HCT116 (cell line): ENCODE data around the gene PTTG1IP. TPM values are rescaled to one million over a fixed set of nuclear protein-coding genes. Genes with fewer than 3 reads are reported as not detected.

Experiments
- ATAC-seq: fragments of 200-7000 bp; cut with Tn5 transposase; 2 replicates; pipeline ENCODE4 v1.9.1; 2020; ENCODE audit warnings: mild to moderate bottlenecking, moderate library complexity
- BruUV-seq: library from RNA; stranded (reverse); fragments of 400-500 nt; replicated peaks from 2 replicates; lab custom pipeline; 2021; lab: Mats Ljungman, UMichigan
- CTCF ChIA-PET: fragments of 300-600 bp; sonication (Branson Sonifier 250); formaldehyde crosslinking; loops from one replicate; lab custom pipeline; 2021; ENCODE audit warnings: antibody characterized with exemption; lab: Charles Lee
- POLR2A ChIA-PET: fragments of 300-600, 350-600 bp; sonication (Branson Sonifier 250); formaldehyde crosslinking; loops from one replicate; lab custom pipeline; 2021; ENCODE audit warnings: antibody characterized with exemption; lab: Charles Lee
- RAD21 ChIA-PET, 2 experiments: fragments of 300-600 bp; sonication (Branson Sonifier 250); formaldehyde crosslinking; loops; one replicate each; lab custom pipeline; 2023; ENCODE audit warnings: low total read pairs in 2 of 2; ENCODE audit not compliant: uncharacterized antibody in 2 of 2, unreplicated experiment in 2 of 2, low non-redundant PET in 1 of 2; lab: Charles Lee
- DNase-seq: peaks from one replicate; pipeline ENCODE4 v3.0.0-alpha.2; 2010; ENCODE audit warnings: low read depth, low spot score
- H2AFZ ChIP-seq: fragments of 200-600 bp; shearing (Covaris generic), sonication (generic); 2 replicates; pipeline ENCODE4 v1.6.1; 2017; ENCODE audit warnings: low read depth, mixed run types, mixed read lengths, antibody characterized with exemption, low read length; ENCODE audit not compliant: poor library complexity, severe bottlenecking
- H3K27ac ChIP-seq: 2 replicates; pipeline ENCODE4 v1.5.1; 2012; ENCODE audit warnings: low read depth, low read length
- H3K27me3 ChIP-seq: fragments of 200-600 bp; sonication (generic); 2 replicates; pipeline ENCODE4 v1.6.1; 2016; ENCODE audit warnings: mixed run types, low read length, mixed read lengths; ENCODE audit not compliant: insufficient read depth
- H3K36me3 ChIP-seq, 2 experiments: fragments of 200-500 bp in 1 of 2; fragments of 200-600 bp in 1 of 2; sonication (Bioruptor generic) in 1 of 2; sonication (generic) in 1 of 2; 2 replicates each; pipeline versions ENCODE4 v1.5.1 to v1.6.1; 2014 to 2016; ENCODE audit warnings: low read length in 2 of 2, inconsistent platforms in 1 of 2, mixed read lengths in 1 of 2, mixed run types in 1 of 2; ENCODE audit not compliant: insufficient read depth in 2 of 2, control insufficient read depth in 1 of 2
- H3K4me1 ChIP-seq, 2 experiments: fragments of 200-600 bp in 1 of 2; sonication (generic) in 1 of 2; 2 replicates each; pipeline versions ENCODE4 v1.5.1 to v1.6.1; 2012 to 2017; ENCODE audit warnings: low read length in 2 of 2, inconsistent platforms in 1 of 2, mild to moderate bottlenecking in 1 of 2, mixed read lengths in 1 of 2, mixed run types in 1 of 2, moderate library complexity in 1 of 2; ENCODE audit not compliant: insufficient read depth in 2 of 2, control insufficient read depth in 1 of 2
- H3K4me2 ChIP-seq: fragments of 200-600 bp; sonication (generic); 2 replicates; pipeline ENCODE4 v1.6.1; 2017; ENCODE audit warnings: mixed run types, low read length, mixed read lengths
- H3K4me3 ChIP-seq, 2 experiments: fragments of 200-600 bp in 1 of 2; sonication (generic) in 1 of 2; replicated peaks in 1 of 2; 2 replicates each; pipeline ENCODE4 v1.5.1; 2011 to 2016; ENCODE audit warnings: low read length in 2 of 2, control low read depth in 1 of 2, low read depth in 1 of 2, mild to moderate bottlenecking in 1 of 2, mixed read lengths in 1 of 2, mixed run types in 1 of 2
- H3K79me2 ChIP-seq: fragments of 200-600 bp; sonication (generic); 2 replicates; pipeline ENCODE4 v1.6.1; 2017; ENCODE audit warnings: mild to moderate bottlenecking, mixed run types, low read length, moderate library complexity, mixed read lengths; ENCODE audit not compliant: insufficient read depth
- H3K9ac ChIP-seq: fragments of 200-600 bp; sonication (generic); 2 replicates; pipeline ENCODE4 v1.6.1; 2016; ENCODE audit warnings: low read length, mixed read lengths
- H3K9me2 ChIP-seq: fragments of 200-600 bp; sonication (generic), shearing (Covaris generic); 2 replicates; pipeline ENCODE4 v1.6.1; 2017; ENCODE audit warnings: mixed run types, mild to moderate bottlenecking, moderate library complexity; ENCODE audit not compliant: insufficient read depth
- H3K9me3 ChIP-seq, 2 experiments: fragments of 200-500 bp in 1 of 2; fragments of 200-600 bp in 1 of 2; sonication (Bioruptor generic) in 1 of 2; sonication (generic) in 1 of 2; 2 replicates each; pipeline ENCODE4 v1.6.1; 2014 to 2017; ENCODE audit warnings: low read length in 2 of 2, mixed read lengths in 2 of 2, inconsistent platforms in 1 of 2, low read depth in 1 of 2, mild to moderate bottlenecking in 1 of 2, mixed run types in 1 of 2, moderate library complexity in 1 of 2; ENCODE audit not compliant: control insufficient read depth in 1 of 2, insufficient read depth in 1 of 2
- H4K20me1 ChIP-seq: fragments of 200-600 bp; sonication (generic), shearing (Covaris generic); 2 replicates; pipeline ENCODE4 v1.6.1; 2017; ENCODE audit warnings: mixed run types, mild to moderate bottlenecking, moderate library complexity; ENCODE audit not compliant: insufficient read depth
- ATF3 ChIP-seq: IDR thresholded peaks from 2 replicates; pipeline ENCODE4 v1.6.1; 2012
- CTCF ChIP-seq, 3 experiments: fragments of 200-600 bp in 1 of 3; sonication (generic) in 1 of 3; IDR thresholded peaks in 2 of 3; conservative IDR thresholded peaks in 1 of 3; 2 replicates each; pipeline ENCODE4 v1.5.1; 2012 to 2017; ENCODE audit warnings: low read depth in 2 of 3, low read length in 2 of 3, antibody characterized with exemption in 1 of 3, borderline replicate concordance in 1 of 3, control low read depth in 1 of 3, mild to moderate bottlenecking in 1 of 3, mixed read lengths in 1 of 3, mixed run types in 1 of 3, moderate library complexity in 1 of 3; ENCODE audit not compliant: insufficient read depth in 1 of 3
- EGR1 ChIP-seq: IDR thresholded peaks from 2 replicates; pipeline ENCODE4 v1.6.1; 2012; ENCODE audit warnings: low read depth
- EZH2phosphoT487 ChIP-seq: fragments of 200-600 bp; IDR thresholded peaks from 2 replicates; pipeline ENCODE4 v1.6.1; 2018; ENCODE audit warnings: antibody characterized with exemption, borderline replicate concordance
- FOSL1 ChIP-seq: IDR thresholded peaks from 2 replicates; pipeline ENCODE4 v1.6.1; 2012; ENCODE audit warnings: low read depth
- POLR2A ChIP-seq: IDR thresholded peaks from 2 replicates; pipeline ENCODE4 v1.7.0; 2011; ENCODE audit warnings: borderline replicate concordance; ENCODE audit not compliant: insufficient read depth, insufficient read length; ENCODE audit errors: extremely low read depth
- POLR2AphosphoS5 ChIP-seq: IDR thresholded peaks from 2 replicates; pipeline ENCODE4 v1.6.1; 2011; ENCODE audit warnings: mild to moderate bottlenecking, low read depth, low read length, moderate library complexity
- REST ChIP-seq: IDR thresholded peaks from 2 replicates; pipeline ENCODE4 v1.6.1; 2012; ENCODE audit warnings: low read depth
- SP1 ChIP-seq: IDR thresholded peaks from 2 replicates; pipeline ENCODE4 v1.6.1; 2012; ENCODE audit warnings: low read depth
- SRF ChIP-seq: IDR thresholded peaks from 2 replicates; pipeline ENCODE4 v1.6.1; 2012; ENCODE audit warnings: low read depth
- TCF7L2 ChIP-seq: IDR thresholded peaks from 2 replicates; pipeline ENCODE4 v1.7.0; 2011; ENCODE audit warnings: borderline replicate concordance, inconsistent platforms; ENCODE audit not compliant: insufficient read depth, insufficient read length; ENCODE audit errors: extremely low read depth
- ZNF274 ChIP-seq: fragments of 200-500 bp; sonication (Bioruptor generic); IDR thresholded peaks from 2 replicates; pipeline ENCODE4 v1.6.1; 2014; ENCODE audit warnings: mild to moderate bottlenecking, low read depth, low read length, inconsistent platforms
- intact Hi-C: fragments of 100-400 bp; cut with micrococcal nuclease; formaldehyde crosslinking; loops from 2 replicates; pipeline ENCODE4 v1.10.0; 2022
- total RNA-seq: library from RNA; stranded (reverse); gene quantifications from one replicate; pipeline ENCODE4 v1.2.1, GENCODE V29; 2021; ENCODE audit not compliant: unreplicated experiment

The PTTG1IP gene
- total RNA-seq, 1 experiment from 2014 or later: 83.4 TPM

GRCh38 chr21:44842087-44842486, 31.4 kb downstream of the PTTG1IP start:
- Histone ChIP-seq H3K9ac (no peak overlapping the region), H4K20me1 (no peaks in the 10 kb centered on the region), H3K4me2 (no peak overlapping the region), H3K79me2 (no peaks in the 10 kb centered on the region), H3K9me3 (no peaks in the 10 kb centered on the region), H3K27ac (no peak overlapping the region), H3K9me2 (no peaks in the 10 kb centered on the region), H3K4me3 (no peak overlapping the region), H3K27me3 (no peaks in the 10 kb centered on the region), H2AFZ (no peak overlapping the region), H3K36me3 (no peaks in the 10 kb centered on the region), H3K4me1 (peaks cover 10 to 20% of the 10 kb centered on the region in 2 experiments; a peak in 3 of 4 replicates)
- ATAC-seq (no peak), DNase-seq (no peak)
- CTCF ChIA-PET: no interaction called here
- BruUV-seq: no TSS peak
- intact Hi-C loops: no loop called here
- no peak for TF ChIP-seq ATF3
- TF ChIP-seq POLR2AphosphoS5: no peak
- no peak for TF ChIP-seq POLR2A
- no peak for TF ChIP-seq REST
- no peak for TF ChIP-seq FOSL1
- POLR2A ChIA-PET: no interaction called here
- RAD21 ChIA-PET: no interaction called here

- no peak for DNase-seq
- H3K36me3 ChIP-seq: no peaks in the 10 kb centered on the region
- BruUV-seq: no TSS peak
- TF ChIP-seq SRF: no peak
- no peak for TF ChIP-seq TCF7L2
- TF ChIP-seq EGR1: no peak
- no peak for TF ChIP-seq POLR2AphosphoS5
- no peak for TF ChIP-seq SP1
- no peak for TF ChIP-seq EZH2phosphoT487
- TF ChIP-seq CTCF (IDR thresholded peaks at IDR 0.05 in 2 of 3, conservative IDR thresholded peaks at IDR 0.05 in 1 of 3; ENCODE audit: borderline replicate concordance in 1 of 3, insufficient read depth in 1 of 3, low read depth in 2 of 3, low read length in 2 of 3): no peak
- TF ChIP-seq ZNF274: no peak
These were observed 32.7 kb downstream of the PTTG1IP start for GRCh38 chr21:44840771-44841170.

More at GRCh38 chr21:44840771-44841170, 32.7 kb downstream of the PTTG1IP start:
- peaks cover 7 to 16% of the 10 kb centered on the region in 2 experiments; a peak in 3 of 4 replicates for H3K4me1 ChIP-seq
- no peak overlapping the region for H3K27ac ChIP-seq
- ChIA-PET RAD21 (no interaction called here), CTCF (no interaction called here), POLR2A (no interaction called here)
- H4K20me1 ChIP-seq: no peaks in the 10 kb centered on the region
- no peak overlapping the region for H3K4me2 ChIP-seq
- no peaks in the 10 kb centered on the region for H3K79me2 ChIP-seq
- H2AFZ ChIP-seq: no peak overlapping the region
- no peaks in the 10 kb centered on the region for H3K27me3 ChIP-seq
- H3K9me2 ChIP-seq: no peaks in the 10 kb centered on the region
- intact Hi-C loops: no loop called here
- H3K9me3 ChIP-seq: no peaks in the 10 kb centered on the region
- H3K4me3 ChIP-seq: no peak overlapping the region
- no peak for ATAC-seq
- no peak overlapping the region for H3K9ac ChIP-seq
